ENCODE results near the gene AKR1B15. TPM values are rescaled to one million over a fixed set of nuclear protein-coding genes. Genes with fewer than 3 reads are reported as not detected.
"Not testable (repeated sequence)": the region's sequence is repeated elsewhere in the genome, so short reads cannot be mapped to it uniquely, and the experiment has no call there.

AKR1B15 gene
- total RNA-seq, 2 donors from 2014 or later, result not detected

DNA sequence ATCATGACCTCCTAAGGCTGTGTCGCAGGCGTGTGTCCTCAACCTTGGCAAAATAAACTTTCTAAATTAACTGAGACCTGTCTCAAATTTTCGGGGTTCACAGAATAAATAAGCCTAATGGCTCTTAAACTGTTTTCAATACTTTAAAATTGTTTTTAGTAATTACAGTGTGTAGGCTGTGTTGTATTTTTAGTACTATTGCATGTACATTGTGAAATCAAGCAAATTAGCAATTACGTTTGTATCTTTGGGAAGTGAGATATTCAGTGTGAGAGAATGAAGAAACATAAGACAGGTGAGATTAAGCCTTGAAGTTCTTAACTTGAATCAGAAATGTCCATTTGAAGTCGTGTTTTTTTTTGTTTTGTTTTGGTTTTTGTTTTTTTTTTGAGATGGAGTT, 26.3 kb upstream of the AKR1B15 start:
- Mint-ChIP-seq H3K27me3 (peaks cover 12% of the 10 kb centered on the region), H3K27ac (no peak overlapping the region), H3K36me3 (ENCODE audit: low read depth) (no peaks in the 10 kb centered on the region), H3K4me3 (no peak overlapping the region), H3K9me3 (no peaks in the 10 kb centered on the region), H3K4me1 (no peaks in the 10 kb centered on the region)
- no peak for ATAC-seq (replicated peaks)

DNA sequence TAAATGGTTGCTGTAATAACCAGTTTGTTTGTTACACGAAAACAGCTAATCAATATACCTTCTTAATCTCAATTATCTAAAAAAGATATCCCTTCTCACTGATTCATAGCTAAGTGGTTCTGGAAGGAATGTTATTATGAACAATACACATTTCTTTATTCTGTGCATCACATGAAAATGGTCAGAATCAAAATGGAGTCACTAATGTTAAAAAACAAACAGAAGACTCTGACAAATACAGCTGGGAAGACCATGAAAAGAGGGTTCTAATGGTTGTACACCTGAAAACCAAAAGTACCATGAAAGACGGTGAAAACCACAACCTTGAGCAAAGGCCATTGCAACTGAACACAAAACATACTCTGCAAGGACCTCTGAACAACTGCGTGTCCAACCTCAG, 23.5 kb upstream of the AKR1B15 start:
- not testable (repeated sequence) for H3K27ac Mint-ChIP-seq, H3K4me1 Mint-ChIP-seq

DNA sequence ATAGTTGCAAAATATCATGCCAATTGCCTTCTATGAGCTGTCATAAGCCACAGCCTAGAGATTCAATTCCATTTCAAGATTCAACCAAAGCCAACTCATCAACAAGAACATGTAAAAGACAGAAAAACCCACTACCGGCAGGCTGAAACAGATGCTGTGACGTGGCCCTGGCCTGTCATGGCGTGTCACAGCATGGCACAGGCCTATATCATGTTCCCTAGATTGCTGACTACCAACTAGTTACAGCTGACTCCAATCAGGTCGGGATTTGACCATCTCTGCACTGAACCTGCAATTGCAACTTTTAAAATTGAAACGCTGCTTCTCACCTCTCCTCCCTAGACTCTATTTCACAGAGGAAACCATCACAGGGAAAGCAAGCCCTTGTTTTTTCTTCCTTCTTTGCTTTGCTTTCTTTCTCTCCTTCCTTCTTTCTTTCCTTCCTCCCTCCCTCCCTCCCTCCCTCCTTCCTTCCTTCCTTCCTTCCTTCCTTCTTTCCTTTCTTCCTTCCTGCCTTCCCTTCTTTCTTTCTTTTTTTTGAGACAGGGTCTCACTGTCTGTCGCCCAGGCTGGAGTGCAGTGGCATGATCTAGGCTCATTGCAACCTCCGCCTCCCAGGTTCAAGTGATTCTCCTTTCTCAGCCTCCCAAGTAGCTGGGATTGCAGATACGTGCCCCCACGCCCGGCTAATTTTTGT, 22.2 kb upstream of the AKR1B15 start:
- not testable (repeated sequence) for H3K27ac Mint-ChIP-seq; H3K4me3 Mint-ChIP-seq; H3K36me3 Mint-ChIP-seq (ENCODE audit: low read depth); ATAC-seq (replicated peaks); H3K9me3 Mint-ChIP-seq; H3K4me1 Mint-ChIP-seq
- peaks cover 30% of the 10 kb centered on the region for H3K27me3 Mint-ChIP-seq

More for the DNA sequence above, 23.5 kb upstream of the AKR1B15 start:
- not testable (repeated sequence) for H3K36me3 Mint-ChIP-seq (ENCODE audit: low read depth); H3K9me3 Mint-ChIP-seq; ATAC-seq (replicated peaks); H3K4me3 Mint-ChIP-seq
- H3K27me3 Mint-ChIP-seq, result peaks cover 28% of the 10 kb centered on the region

DNA sequence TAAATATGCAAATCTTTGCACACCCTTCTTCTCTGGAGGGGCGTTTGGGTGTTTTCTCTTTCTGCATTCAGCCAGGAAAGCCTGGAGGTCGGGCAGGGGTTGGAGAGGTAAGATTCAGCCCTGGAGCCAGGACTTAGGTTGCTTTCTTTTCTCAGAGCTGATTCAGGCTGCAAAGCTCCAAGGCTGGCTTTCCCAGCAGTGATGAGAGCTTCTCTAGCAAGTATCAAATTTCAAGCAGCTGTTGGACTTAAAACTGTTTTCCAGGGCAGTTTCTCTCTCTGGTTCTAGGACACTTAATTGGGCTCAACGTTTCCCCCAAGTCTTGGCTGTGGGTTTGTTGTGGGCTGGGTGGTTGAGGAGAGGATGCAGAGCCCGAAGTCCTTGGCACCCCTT, 20.9 kb upstream of the AKR1B15 start:
- ATAC-seq (replicated peaks), result no peak
- H3K27me3 Mint-ChIP-seq, result peaks cover 24% of the 10 kb centered on the region
- no peaks in the 10 kb centered on the region for H3K9me3 Mint-ChIP-seq
- H3K4me1 Mint-ChIP-seq, result no peaks in the 10 kb centered on the region
- H3K36me3 Mint-ChIP-seq (ENCODE audit: low read depth), result no peaks in the 10 kb centered on the region
- no peak overlapping the region for H3K4me3 Mint-ChIP-seq
- no peak overlapping the region for H3K27ac Mint-ChIP-seq

DNA sequence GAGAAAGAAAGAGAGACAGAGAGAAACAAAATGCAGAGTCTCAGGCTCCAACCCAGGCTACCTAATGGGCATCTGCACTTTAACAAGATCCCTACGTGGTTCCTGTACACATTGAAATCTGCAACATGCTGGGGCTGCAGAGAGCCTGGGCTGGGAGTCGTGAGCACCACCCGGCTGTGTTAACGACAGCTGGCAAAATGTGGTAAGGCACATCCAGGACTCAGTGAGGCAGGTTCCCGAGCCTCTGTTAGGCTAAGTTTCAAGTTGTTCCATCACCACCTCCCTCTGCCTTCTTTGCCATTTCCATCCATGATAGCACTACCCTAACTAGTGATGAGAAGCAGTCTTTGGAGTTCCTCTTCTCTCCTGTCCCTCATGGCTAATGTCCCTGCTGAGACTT, 20.2 kb upstream of the AKR1B15 start:
- H3K4me3 Mint-ChIP-seq, result no peak overlapping the region
- H3K27me3 Mint-ChIP-seq, result peaks cover 24% of the 10 kb centered on the region
- no peaks in the 10 kb centered on the region for H3K4me1 Mint-ChIP-seq
- H3K9me3 Mint-ChIP-seq, result no peaks in the 10 kb centered on the region
- H3K27ac Mint-ChIP-seq, result no peak overlapping the region
- no peak for ATAC-seq (replicated peaks)
- no peaks in the 10 kb centered on the region for H3K36me3 Mint-ChIP-seq (ENCODE audit: low read depth)

DNA sequence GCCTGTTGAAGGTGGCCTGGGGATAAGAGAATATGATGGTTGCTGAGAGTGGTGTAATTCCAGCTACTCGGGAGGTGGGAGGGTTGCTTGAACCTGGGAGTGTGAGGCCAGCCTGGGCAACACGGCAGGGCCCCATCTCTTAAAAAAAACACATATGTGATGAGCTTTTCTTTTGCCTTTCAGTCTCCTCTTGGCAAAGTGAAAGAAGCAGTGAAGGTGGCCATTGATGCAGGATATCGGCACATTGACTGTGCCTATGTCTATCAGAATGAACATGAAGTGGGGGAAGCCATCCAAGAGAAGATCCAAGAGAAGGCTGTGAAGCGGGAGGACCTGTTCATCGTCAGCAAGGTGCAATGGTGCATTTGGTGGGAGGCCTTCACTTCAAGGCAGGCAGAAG, 18.4 kb upstream of the AKR1B15 start:
- Mint-ChIP-seq H3K27ac (no peak overlapping the region), H3K4me3 (no peak overlapping the region), H3K9me3 (no peaks in the 10 kb centered on the region), H3K27me3 (peaks cover 17% of the 10 kb centered on the region), H3K36me3 (ENCODE audit: low read depth) (no peaks in the 10 kb centered on the region), H3K4me1 (no peaks in the 10 kb centered on the region)
- ATAC-seq (replicated peaks), result no peak

DNA sequence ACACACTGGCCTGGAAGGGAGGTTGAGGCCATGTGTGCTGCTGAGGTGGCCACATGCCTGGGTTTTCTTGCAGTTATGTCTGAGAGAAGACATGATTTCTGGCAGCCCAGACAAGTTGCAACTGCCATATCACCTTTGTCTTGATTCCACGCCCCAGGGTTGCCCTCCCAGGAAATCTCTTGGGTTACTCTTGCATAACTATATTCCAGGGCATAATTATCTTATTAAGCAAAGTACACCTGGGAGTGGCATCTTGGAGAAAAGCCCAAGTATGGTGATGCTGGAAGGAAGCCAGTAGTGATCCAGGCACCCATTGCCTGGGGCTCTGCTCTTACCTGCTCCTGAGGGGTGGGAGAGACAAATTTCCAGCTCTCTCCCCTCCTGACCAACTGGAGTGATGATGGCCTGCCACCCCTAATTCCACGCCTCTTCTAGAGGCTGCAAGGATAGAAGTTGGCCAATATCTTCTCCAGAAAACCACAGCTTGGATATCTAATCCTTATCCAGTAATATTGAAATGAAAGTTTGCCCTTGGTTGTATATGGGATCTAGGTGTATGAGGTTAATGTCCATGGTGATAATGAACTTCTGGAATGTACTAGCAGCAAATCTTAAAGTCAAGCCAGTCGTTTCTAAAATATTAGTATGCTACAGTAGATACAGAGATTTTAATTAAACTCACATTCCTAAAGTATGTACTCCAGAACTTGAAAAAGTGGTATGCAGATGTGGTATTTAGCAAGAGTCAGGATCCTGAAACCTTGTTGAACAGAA, 16.5 kb upstream of the AKR1B15 start:
- H3K27ac Mint-ChIP-seq, result no peak overlapping the region
- no peak overlapping the region for H3K4me3 Mint-ChIP-seq
- H3K27me3 Mint-ChIP-seq, result peaks cover 17% of the 10 kb centered on the region
- H3K36me3 Mint-ChIP-seq (ENCODE audit: low read depth), result no peaks in the 10 kb centered on the region
- ATAC-seq (replicated peaks), result no peak
- no peaks in the 10 kb centered on the region for H3K9me3 Mint-ChIP-seq
- no peaks in the 10 kb centered on the region for H3K4me1 Mint-ChIP-seq

DNA sequence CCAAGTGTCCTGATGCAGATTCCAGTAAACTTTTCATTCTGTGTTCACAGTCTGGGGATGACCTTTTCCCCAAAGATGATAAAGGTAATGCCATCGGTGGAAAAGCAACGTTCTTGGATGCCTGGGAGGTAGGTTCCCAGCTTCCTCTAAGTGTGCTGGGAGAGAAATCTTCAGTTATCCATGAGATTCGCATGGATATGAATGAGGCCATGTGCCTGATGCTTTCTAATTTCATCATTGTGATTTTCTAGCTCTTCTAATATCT, 16.0 kb upstream of the AKR1B15 start:
- peaks cover 17% of the 10 kb centered on the region for H3K27me3 Mint-ChIP-seq
- H3K4me3 Mint-ChIP-seq, result no peak overlapping the region
- H3K36me3 Mint-ChIP-seq (ENCODE audit: low read depth), result no peaks in the 10 kb centered on the region
- no peak overlapping the region for H3K27ac Mint-ChIP-seq
- H3K9me3 Mint-ChIP-seq, result no peaks in the 10 kb centered on the region
- ATAC-seq (replicated peaks), result no peak
- H3K4me1 Mint-ChIP-seq, result no peaks in the 10 kb centered on the region

DNA sequence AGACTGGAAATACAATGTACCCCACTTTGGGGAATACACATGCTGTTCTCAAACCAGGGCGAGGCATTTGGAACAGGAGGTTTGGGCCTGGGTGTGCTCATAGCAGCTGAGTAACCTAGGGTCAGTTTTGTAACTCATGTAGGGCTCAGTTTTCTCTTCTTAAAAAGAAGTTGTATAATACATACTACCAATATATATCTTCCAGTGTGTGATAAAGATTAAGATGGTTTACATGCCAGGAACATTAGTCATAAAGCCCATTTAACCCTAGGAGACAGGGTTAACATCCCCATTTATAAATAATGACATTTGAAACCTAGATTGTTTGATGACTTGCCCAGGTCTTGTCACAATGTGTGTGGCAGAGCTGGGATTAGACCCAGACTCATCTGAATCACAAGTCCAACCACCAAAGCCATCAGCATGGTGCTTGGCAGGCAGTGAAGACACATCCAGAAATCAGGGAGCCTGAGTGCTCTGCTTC, 15.6 kb upstream of the AKR1B15 start:
- Mint-ChIP-seq H3K9me3 (no peaks in the 10 kb centered on the region), H3K27me3 (peaks cover 17% of the 10 kb centered on the region), H3K27ac (no peak overlapping the region), H3K4me1 (no peaks in the 10 kb centered on the region), H3K4me3 (no peak overlapping the region), H3K36me3 (ENCODE audit: low read depth) (no peaks in the 10 kb centered on the region)
- no peak for ATAC-seq (replicated peaks)

DNA sequence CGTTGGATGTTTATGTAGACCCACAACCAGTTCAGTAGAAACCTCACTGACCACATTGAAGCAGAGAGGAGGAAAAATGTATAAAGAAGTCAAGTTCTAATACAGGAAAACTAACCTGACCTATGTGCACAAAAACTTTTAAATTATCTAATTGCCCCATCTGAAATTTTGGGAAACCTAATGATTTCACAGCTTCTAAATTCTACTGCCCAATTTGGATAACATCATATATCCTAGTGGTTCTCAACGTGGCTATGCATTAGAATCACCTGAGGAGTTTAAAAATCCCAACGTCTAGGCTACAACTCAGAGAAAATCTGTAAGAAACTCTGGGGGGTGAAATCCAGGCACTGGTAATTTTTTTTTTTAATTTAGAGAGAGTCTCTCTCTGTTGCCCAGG, 14.3 kb upstream of the AKR1B15 start:
- ATAC-seq (replicated peaks), result no peak

DNA sequence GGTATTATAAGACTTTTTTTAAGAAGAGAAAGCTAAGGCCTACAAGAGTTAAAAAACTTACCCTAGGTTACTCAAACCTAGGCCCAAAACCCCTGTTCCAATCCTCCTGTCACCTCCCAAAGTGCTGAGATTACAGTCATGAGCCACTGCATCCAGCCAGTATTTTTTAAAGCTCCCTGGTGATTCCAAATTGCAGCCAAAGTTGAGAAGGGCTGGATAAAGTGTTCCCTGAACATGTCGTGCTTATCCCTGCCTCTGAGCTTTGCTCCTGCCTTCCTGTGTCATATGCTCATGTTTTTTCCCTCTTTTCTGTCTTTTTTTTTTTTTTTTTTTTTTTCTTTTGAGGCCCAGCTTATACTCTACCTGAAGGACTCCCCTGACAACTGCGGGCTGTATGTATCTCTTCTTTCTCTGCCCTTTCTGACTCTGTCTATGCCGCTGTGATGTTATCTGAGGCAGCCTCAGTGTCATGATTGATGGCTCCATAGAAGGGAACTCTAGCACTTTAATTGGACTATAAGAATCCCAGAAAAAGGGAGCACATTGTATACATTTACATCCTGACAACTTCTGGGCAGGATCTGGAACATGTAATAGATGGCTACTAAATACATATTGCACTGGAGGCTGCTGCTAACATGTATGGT, 13.5 kb upstream of the AKR1B15 start:
- Mint-ChIP-seq H3K4me1 (no peaks in the 10 kb centered on the region), H3K27ac (no peak overlapping the region), H3K27me3 (peaks cover 2% of the 10 kb centered on the region), H3K4me3 (no peak overlapping the region), H3K9me3 (no peaks in the 10 kb centered on the region), H3K36me3 (ENCODE audit: low read depth) (no peaks in the 10 kb centered on the region)
- ATAC-seq (replicated peaks), result no peak

More for the DNA sequence above, 14.3 kb upstream of the AKR1B15 start:
- H3K9me3 Mint-ChIP-seq, result no peaks in the 10 kb centered on the region
- H3K36me3 Mint-ChIP-seq (ENCODE audit: low read depth), result no peaks in the 10 kb centered on the region
- H3K27ac Mint-ChIP-seq, result no peak overlapping the region
- no peak overlapping the region for H3K4me3 Mint-ChIP-seq
- peaks cover 6% of the 10 kb centered on the region for H3K27me3 Mint-ChIP-seq
- no peaks in the 10 kb centered on the region for H3K4me1 Mint-ChIP-seq

DNA sequence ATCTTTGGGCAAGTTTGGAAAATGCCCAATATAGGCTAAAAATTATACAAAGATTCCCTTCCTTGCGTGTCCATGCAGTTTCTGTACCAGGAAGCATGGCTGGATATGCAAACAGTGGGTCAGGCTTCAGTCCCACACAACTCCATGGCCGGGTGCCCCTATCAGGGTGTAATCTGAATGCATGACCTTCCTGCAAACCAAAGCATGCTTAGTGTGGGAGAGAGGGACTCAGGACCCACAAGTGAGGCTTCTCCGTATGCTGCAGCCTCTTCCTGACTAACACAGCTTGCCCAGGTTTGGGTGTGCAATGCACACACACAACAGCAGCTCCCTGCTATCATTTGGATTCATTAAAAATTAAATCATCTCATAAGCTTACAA, 13.0 kb upstream of the AKR1B15 start:
- Mint-ChIP-seq H3K4me3 (no peak overlapping the region), H3K9me3 (no peaks in the 10 kb centered on the region), H3K27ac (no peak overlapping the region), H3K36me3 (ENCODE audit: low read depth) (no peaks in the 10 kb centered on the region), H3K27me3 (peaks cover 4% of the 10 kb centered on the region), H3K4me1 (no peaks in the 10 kb centered on the region)
- no peak for ATAC-seq (replicated peaks)

DNA sequence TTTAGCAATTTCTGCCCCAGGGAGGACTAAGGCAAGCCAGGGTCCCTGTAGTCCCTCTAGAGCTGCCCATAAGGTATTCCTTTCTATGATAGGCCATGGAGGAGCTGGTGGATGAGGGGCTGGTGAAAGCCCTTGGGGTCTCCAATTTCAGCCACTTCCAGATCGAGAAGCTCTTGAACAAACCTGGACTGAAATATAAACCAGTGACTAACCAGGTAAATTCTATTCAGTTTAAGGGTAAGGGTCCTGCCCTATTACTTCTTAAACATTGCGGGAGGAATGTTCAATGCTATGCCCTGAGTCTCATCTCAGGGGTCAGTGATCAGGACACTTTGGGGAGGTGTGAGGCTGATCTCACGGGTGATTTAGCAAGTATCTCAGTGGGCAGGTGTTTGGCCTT, 12.4 kb upstream of the AKR1B15 start:
- not testable (repeated sequence) for H3K36me3 Mint-ChIP-seq (ENCODE audit: low read depth); H3K9me3 Mint-ChIP-seq; H3K4me3 Mint-ChIP-seq; H3K27me3 Mint-ChIP-seq; H3K27ac Mint-ChIP-seq; ATAC-seq (replicated peaks); H3K4me1 Mint-ChIP-seq

DNA sequence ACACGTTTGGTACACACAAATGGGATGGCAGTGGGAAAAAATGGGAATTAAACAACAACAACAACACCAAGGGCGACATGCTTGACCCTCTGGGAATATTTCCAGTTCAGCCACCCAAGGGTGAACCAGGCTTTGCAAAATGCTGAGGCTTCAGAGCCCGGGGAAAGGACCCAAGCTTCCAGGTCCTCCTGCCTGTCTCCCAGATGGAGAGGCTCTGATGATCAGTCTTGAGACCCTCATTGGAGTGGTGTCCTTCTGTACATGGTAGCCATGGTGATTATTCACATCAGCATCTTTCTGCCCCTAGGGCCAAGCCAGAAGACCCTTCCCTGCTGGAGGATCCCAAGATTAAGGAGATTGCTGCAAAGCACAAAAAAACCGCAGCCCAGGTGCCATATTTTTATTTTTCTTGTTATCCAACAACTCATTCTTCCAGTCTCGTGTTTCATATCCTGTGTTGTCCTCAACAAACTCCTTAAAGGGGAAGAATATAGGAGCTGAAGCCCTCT, 11.6 kb upstream of the AKR1B15 start:
- not testable (repeated sequence) for H3K27ac Mint-ChIP-seq; H3K4me1 Mint-ChIP-seq; ATAC-seq (replicated peaks); H3K4me3 Mint-ChIP-seq; H3K27me3 Mint-ChIP-seq; H3K9me3 Mint-ChIP-seq; H3K36me3 Mint-ChIP-seq (ENCODE audit: low read depth)
